ENCODE results near the gene ADCY3.

DNA sequence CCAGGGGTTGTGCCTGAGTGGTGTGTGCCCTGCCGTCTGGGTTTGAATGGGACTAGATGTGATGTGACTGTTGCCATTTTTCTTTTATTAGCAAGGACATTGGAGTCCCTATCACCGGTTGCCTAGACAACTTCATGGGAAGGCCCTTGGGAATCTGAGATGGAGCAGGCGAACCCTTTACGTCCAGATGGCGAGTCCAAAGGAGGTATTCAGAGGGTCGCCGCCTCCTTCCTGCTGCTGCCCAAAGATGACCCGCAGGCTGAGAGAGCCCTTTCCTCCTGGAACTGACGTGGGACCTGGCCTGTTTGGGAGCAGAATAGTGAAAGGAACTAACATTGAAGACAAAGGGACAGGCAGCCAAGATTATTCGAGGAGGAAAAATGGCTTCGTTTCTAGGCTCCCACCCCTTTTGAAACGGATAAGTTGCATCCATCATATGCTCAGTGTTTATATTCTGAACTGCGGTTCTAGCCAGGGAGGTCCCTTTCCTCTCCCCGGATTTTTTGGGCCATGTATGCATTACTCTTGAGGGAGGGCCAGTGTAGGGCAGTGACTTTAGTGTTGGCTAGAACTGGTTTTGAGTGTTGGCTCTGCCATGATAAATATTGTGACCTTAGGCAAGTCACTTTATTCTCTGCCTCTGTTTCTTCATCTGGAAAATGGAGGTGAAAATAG lies 126.1 kb downstream of the ADCY3 start:
- TF ChIP-seq SIN3A (IDR thresholded peaks at IDR 0.05; ENCODE audit: borderline replicate concordance, insufficient read depth, low read length) (peak; percentile 64; the same call in 1 of the 2 replicates), TAF1 (IDR thresholded peaks at IDR 0.05; ENCODE audit: borderline replicate concordance, insufficient read depth, low read length) (no peak)
- TF ChIP-seq, protein P1, sequence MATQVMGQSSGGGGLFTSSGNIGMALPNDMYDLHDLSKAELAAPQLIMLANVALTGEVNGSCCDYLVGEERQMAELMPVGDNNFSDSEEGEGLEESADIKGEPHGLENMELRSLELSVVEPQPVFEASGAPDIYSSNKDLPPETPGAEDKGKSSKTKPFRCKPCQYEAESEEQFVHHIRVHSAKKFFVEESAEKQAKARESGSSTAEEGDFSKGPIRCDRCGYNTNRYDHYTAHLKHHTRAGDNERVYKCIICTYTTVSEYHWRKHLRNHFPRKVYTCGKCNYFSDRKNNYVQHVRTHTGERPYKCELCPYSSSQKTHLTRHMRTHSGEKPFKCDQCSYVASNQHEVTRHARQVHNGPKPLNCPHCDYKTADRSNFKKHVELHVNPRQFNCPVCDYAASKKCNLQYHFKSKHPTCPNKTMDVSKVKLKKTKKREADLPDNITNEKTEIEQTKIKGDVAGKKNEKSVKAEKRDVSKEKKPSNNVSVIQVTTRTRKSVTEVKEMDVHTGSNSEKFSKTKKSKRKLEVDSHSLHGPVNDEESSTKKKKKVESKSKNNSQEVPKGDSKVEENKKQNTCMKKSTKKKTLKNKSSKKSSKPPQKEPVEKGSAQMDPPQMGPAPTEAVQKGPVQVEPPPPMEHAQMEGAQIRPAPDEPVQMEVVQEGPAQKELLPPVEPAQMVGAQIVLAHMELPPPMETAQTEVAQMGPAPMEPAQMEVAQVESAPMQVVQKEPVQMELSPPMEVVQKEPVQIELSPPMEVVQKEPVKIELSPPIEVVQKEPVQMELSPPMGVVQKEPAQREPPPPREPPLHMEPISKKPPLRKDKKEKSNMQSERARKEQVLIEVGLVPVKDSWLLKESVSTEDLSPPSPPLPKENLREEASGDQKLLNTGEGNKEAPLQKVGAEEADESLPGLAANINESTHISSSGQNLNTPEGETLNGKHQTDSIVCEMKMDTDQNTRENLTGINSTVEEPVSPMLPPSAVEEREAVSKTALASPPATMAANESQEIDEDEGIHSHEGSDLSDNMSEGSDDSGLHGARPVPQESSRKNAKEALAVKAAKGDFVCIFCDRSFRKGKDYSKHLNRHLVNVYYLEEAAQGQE (IDR thresholded peaks at IDR 0.05; ENCODE audit: insufficient read depth in 1 of 2, low read depth in 2 of 2, low read length in 2 of 2), result no peak
